ENCODE results near the gene VCAM1.
"Not testable (repeated sequence)": the region's sequence is repeated elsewhere in the genome, so short reads cannot be mapped to it uniquely, and the experiment has no call there.

Gene VCAM1

GRCh38 chr1:100778748-100779147 lies 59.2 kb downstream of the VCAM1 start:
- no peak for DNase-seq (ENCODE audit: low read depth in 2 of 2)

GRCh38 chr1:100780814-100781213 lies 61.3 kb downstream of the VCAM1 start:
- DNase-seq (ENCODE audit: low read depth in 2 of 2) = no peak

GRCh38 chr1:100781728-100782127 lies 62.2 kb downstream of the VCAM1 start:
- not testable (repeated sequence) for DNase-seq (ENCODE audit: low read depth in 2 of 2)

- DNase-seq (ENCODE audit: low read depth in 2 of 2) = no peak
These were observed 63.0 kb downstream of the VCAM1 start for GRCh38 chr1:100782473-100783039.

- DNase-seq (ENCODE audit: low read depth in 2 of 2) = no peak
These were observed 66.0 kb downstream of the VCAM1 start for GRCh38 chr1:100785470-100786052.

- DNase-seq (ENCODE audit: low read depth in 2 of 2) = no peak
These were observed 67.3 kb downstream of the VCAM1 start for GRCh38 chr1:100786870-100787269.
